Endothelial cell of umbilical vein (primary cell): ENCODE measurements around the gene UBE2QL1. TPM values are rescaled to one million over a fixed set of nuclear protein-coding genes. Genes with fewer than 3 reads are reported as not detected.

Experiments
- BruUV-seq: library from RNA; stranded (reverse); fragments of 400-500 nt; replicated peaks from 2 replicates; lab custom pipeline; 2021; lab: Mats Ljungman, UMichigan
- CTCF ChIA-PET: fragments of 300-600, 350-600 bp; sonication (Branson Sonifier 250); formaldehyde crosslinking; loops from one replicate; lab custom pipeline; 2021; ENCODE audit warnings: antibody characterized with exemption, inconsistent platforms; lab: Charles Lee
- POLR2A ChIA-PET: fragments of 300-600, 350-600 bp; sonication (Branson Sonifier 250); formaldehyde crosslinking; loops from one replicate; lab custom pipeline; 2021; ENCODE audit warnings: antibody characterized with exemption, inconsistent platforms; lab: Charles Lee
- DNase-seq: peaks from one replicate; pipeline ENCODE4 v3.0.0-alpha.2; 2011; ENCODE audit warnings: low read depth, low spot score
- FAIRE-seq: peaks from 2 replicates; lab custom pipeline; 2011; peaks lifted over from hg19 to GRCh38; lab: Jason Lieb, UNC
- H2AFZ ChIP-seq: 2 replicates; pipeline ENCODE4 v1.6.0; 2012; ENCODE audit warnings: low read depth, low read length, control low read depth, inconsistent platforms
- H3K27ac ChIP-seq: 2 replicates; pipeline ENCODE4 v1.5.1; 2011; ENCODE audit warnings: low read depth, mild to moderate bottlenecking, control low read depth, low read length, moderate library complexity; ENCODE audit not compliant: insufficient read depth
- H3K27me3 ChIP-seq, 2 experiments: 2 replicates each; pipeline versions ENCODE4 v1.6.0 to v1.6.1; 2011; ENCODE audit warnings: low read length in 2 of 2, mixed read lengths in 1 of 2; ENCODE audit not compliant: control insufficient read depth in 2 of 2, insufficient read depth in 2 of 2
- H3K36me3 ChIP-seq, 2 experiments: 2 replicates in 1 of 2; 3 replicates in 1 of 2; pipeline ENCODE4 v1.5.1; 2011; ENCODE audit warnings: low read length in 2 of 2, mild to moderate bottlenecking in 1 of 2, moderate library complexity in 1 of 2; ENCODE audit not compliant: control insufficient read depth in 2 of 2, insufficient read depth in 2 of 2; ENCODE audit errors: extremely low read depth in 1 of 2
- H3K4me1 ChIP-seq: 3 replicates; pipeline ENCODE4 v1.5.1; 2011; ENCODE audit warnings: mild to moderate bottlenecking, low read length; ENCODE audit not compliant: control insufficient read depth, insufficient read depth; ENCODE audit errors: extremely low read depth
- H3K4me2 ChIP-seq: 2 replicates; pipeline ENCODE4 v1.6.1; 2011; ENCODE audit warnings: low read length, control low read depth, mixed read lengths; ENCODE audit not compliant: insufficient read depth
- H3K4me3 ChIP-seq, 3 experiments: fragments of 200-600 bp in 1 of 3; sonication (generic), shearing (Covaris generic) in 1 of 3; replicated peaks in 1 of 3; 2 replicates each; pipeline ENCODE4 v1.5.1; 2011 to 2016; ENCODE audit warnings: control low read depth in 3 of 3, low read length in 3 of 3, mild to moderate bottlenecking in 2 of 3, inconsistent platforms in 1 of 3, low read depth in 1 of 3, moderate library complexity in 1 of 3; ENCODE audit not compliant: insufficient read depth in 1 of 3
- H3K79me2 ChIP-seq: 2 replicates; pipeline ENCODE4 v1.6.0; 2012; ENCODE audit warnings: low read length, inconsistent platforms; ENCODE audit not compliant: control insufficient read depth, insufficient read depth
- H3K9ac ChIP-seq: replicated peaks from 2 replicates; pipeline ENCODE3; 2011; ENCODE audit warnings: low read length, control low read depth; ENCODE audit not compliant: insufficient read depth; ENCODE audit errors: extremely low read depth
- H3K9me1 ChIP-seq: replicated peaks from 3 replicates; pipeline ENCODE4 v1.6.0; 2011; ENCODE audit warnings: mild to moderate bottlenecking, low read length; ENCODE audit not compliant: control insufficient read depth, insufficient read depth; ENCODE audit errors: extremely low read depth
- H3K9me3 ChIP-seq: replicated peaks from 2 replicates; pipeline ENCODE4 v1.5.1; 2012; ENCODE audit warnings: low read length, inconsistent platforms; ENCODE audit not compliant: control insufficient read depth, insufficient read depth
- H4K20me1 ChIP-seq: replicated peaks from 2 replicates; pipeline ENCODE3; 2011; ENCODE audit warnings: mild to moderate bottlenecking, low read length; ENCODE audit not compliant: control insufficient read depth, insufficient read depth; ENCODE audit errors: extremely low read depth
- CTCF ChIP-seq, 2 donors: IDR thresholded peaks; 1 replicate in 1 of 2; 2 replicates in 1 of 2; pipeline ENCODE4 v1.5.1; 2011; ENCODE audit warnings: low read length in 2 of 2, mild to moderate bottlenecking in 2 of 2, moderate library complexity in 2 of 2, control low read depth in 1 of 2, inconsistent platforms in 1 of 2, low read depth in 1 of 2; ENCODE audit not compliant: insufficient read depth in 1 of 2; ENCODE audit errors: extremely low read depth in 1 of 2
- EZH2 ChIP-seq: IDR thresholded peaks from 2 replicates; pipeline ENCODE4 v1.6.1; 2012; ENCODE audit warnings: borderline replicate concordance, low read depth, mild to moderate bottlenecking, moderate library complexity, low read length, inconsistent platforms; ENCODE audit not compliant: severe bottlenecking
- FOS ChIP-seq: IDR thresholded peaks from 2 replicates; pipeline ENCODE4 v1.6.1; 2011; ENCODE audit warnings: mild to moderate bottlenecking, low read length, moderate library complexity, borderline replicate concordance; ENCODE audit not compliant: insufficient read depth
- GATA2 ChIP-seq: IDR thresholded peaks from 2 replicates; pipeline ENCODE4 v1.7.0; 2011; ENCODE audit warnings: low read depth, mild to moderate bottlenecking, moderate library complexity, mixed read lengths, low read length; ENCODE audit not compliant: insufficient read length, insufficient read depth
- JUN ChIP-seq: IDR thresholded peaks from 2 replicates; pipeline ENCODE4 v1.6.1; 2011; ENCODE audit warnings: borderline replicate concordance, low read depth; ENCODE audit not compliant: insufficient read length, insufficient read depth
- MAX ChIP-seq: IDR thresholded peaks from 2 replicates; pipeline ENCODE4 v1.6.1; 2011; ENCODE audit not compliant: insufficient read depth, insufficient read length
- MYC ChIP-seq: IDR thresholded peaks from one replicate; pipeline ENCODE4 v1.6.1; 2011; ENCODE audit warnings: mild to moderate bottlenecking, low read depth, low read length
- POLR2A ChIP-seq: IDR thresholded peaks from 2 replicates; pipeline ENCODE4 v1.6.1; 2012; ENCODE audit warnings: low read depth, mild to moderate bottlenecking, control low read depth, low read length
- POLR2AphosphoS5 ChIP-seq: IDR thresholded peaks from 2 replicates; pipeline ENCODE4 v1.6.1; 2012; ENCODE audit warnings: low read depth, mild to moderate bottlenecking, control low read depth, low read length, moderate library complexity; ENCODE audit not compliant: insufficient read depth
- dilution Hi-C: fragments of 300-500 bp; cut with MboI; formaldehyde crosslinking; loops from one replicate; pipeline ENCODE4 v1.15.0; 2019; ENCODE audit warnings: low sequenced_read_pairs; ENCODE audit not compliant: extremely low pct_ligation_motif_present
- intact Hi-C: fragments of 100-400 bp; cut with micrococcal nuclease; formaldehyde crosslinking; loops from one replicate; pipeline ENCODE4 v1.10.0; 2022
- polyA plus RNA-seq, 4 experiments: library from polyadenylated mRNA; depleted of rRNA in 3 of 4; stranded (reverse) in 3 of 4; unstranded in 1 of 4; fragments of >200 nt; gene quantifications; 2 replicates each; pipeline versions ENCODE4 v1.2.1 to v1.2.3, GENCODE V29; 2011 to 2012; ENCODE audit warnings: missing spikeins in 1 of 4
- total RNA-seq: library from RNA; stranded (reverse); gene quantifications from 2 replicates; pipeline ENCODE4 v1.2.3, GENCODE V29; 2021

Gene UBE2QL1
- total and polyA plus RNA-seq, 2 donors (not counting 3 experiments of a cell fraction or from before 2014, with no cell fraction given) = 0.04 to 0.15 TPM

GRCh38 chr5:6483880-6484382 lies 35.3 kb downstream of the UBE2QL1 start:
- no peak overlapping the region for H3K9ac ChIP-seq
- no peaks in the 10 kb centered on the region for H3K4me1 ChIP-seq
- no TSS peak for BruUV-seq
- no peaks in the 10 kb centered on the region for H4K20me1 ChIP-seq
- H3K27ac ChIP-seq = no peak overlapping the region
- H3K36me3 ChIP-seq = no peaks in the 10 kb centered on the region
- no peak overlapping the region for H3K4me3 ChIP-seq
- H3K4me2 ChIP-seq = no peak overlapping the region
- FAIRE-seq (no peak), DNase-seq (no peak)
- H3K9me3 ChIP-seq = no peaks in the 10 kb centered on the region
- no peak overlapping the region for H2AFZ ChIP-seq
- dilution Hi-C loops (no loop called here), intact Hi-C loops (no loop called here)
- no peaks in the 10 kb centered on the region for H3K27me3 ChIP-seq
- H3K79me2 ChIP-seq = no peaks in the 10 kb centered on the region
- H3K9me1 ChIP-seq = no peaks in the 10 kb centered on the region
- TF ChIP-seq CTCF (IDR thresholded peaks at IDR 0.05; ENCODE audit: extremely low read depth in 1 of 2, insufficient read depth in 1 of 2, low read depth in 1 of 2, low read length in 2 of 2) (no peak), MAX (no peak), JUN (no peak), POLR2AphosphoS5 (no peak), GATA2 (no peak), MYC (no peak), POLR2A (no peak), FOS (no peak), EZH2 (no peak)
- POLR2A ChIA-PET = no interaction called here
- CTCF ChIA-PET = no interaction called here
